Smooth muscle cell (in vitro differentiated cells): ENCODE results near the gene FDXR. TPM values are rescaled to one million over a fixed set of nuclear protein-coding genes. Genes with fewer than 3 reads are reported as not detected.
A peak's percentile ranks its signal among the peaks of the same experiment; 100 is the strongest.

Experiments used
- DNase-seq: peaks from one replicate; lab custom pipeline; 2025; ENCODE audit not compliant: unreplicated experiment; lab: John Stamatoyannopoulos, UW
- H2AFZ ChIP-seq: fragments of 200-600 bp; sonication (generic); 2 replicates; pipeline ENCODE4 v1.6.0; 2016; ENCODE audit warnings: antibody characterized with exemption, low read depth, mild to moderate bottlenecking
- H3F3A ChIP-seq: fragments of 200-600 bp; sonication (generic); 2 replicates; pipeline ENCODE4 v1.6.0; 2017; ENCODE audit warnings: antibody characterized with exemption, low read depth
- H3K27ac ChIP-seq: fragments of 200-600 bp; sonication (generic); 2 replicates; pipeline ENCODE4 v1.5.1; 2016; ENCODE audit warnings: low read depth, mild to moderate bottlenecking
- H3K27me3 ChIP-seq: fragments of 200-600 bp; sonication (generic); 2 replicates; pipeline ENCODE4 v1.6.1; 2016; ENCODE audit warnings: low read depth, mild to moderate bottlenecking
- H3K36me3 ChIP-seq: fragments of 200-600 bp; sonication (generic); 2 replicates; pipeline ENCODE4 v1.5.1; 2016; ENCODE audit warnings: low read depth
- H3K4me1 ChIP-seq: fragments of 200-600 bp; sonication (generic); 2 replicates; pipeline ENCODE4 v1.5.1; 2016; ENCODE audit warnings: low read depth
- H3K4me2 ChIP-seq: fragments of 200-600 bp; sonication (generic); 2 replicates; pipeline ENCODE4 v1.6.0; 2016; ENCODE audit warnings: mild to moderate bottlenecking
- H3K4me3 ChIP-seq: fragments of 200-600 bp; sonication (generic); 2 replicates; pipeline ENCODE4 v1.5.1; 2016; ENCODE audit warnings: mild to moderate bottlenecking
- H3K79me2 ChIP-seq: fragments of 200-600 bp; sonication (generic); 2 replicates; pipeline ENCODE4 v1.6.0; 2016; ENCODE audit warnings: low read depth, mild to moderate bottlenecking
- H3K9ac ChIP-seq: fragments of 200-600 bp; sonication (generic); 2 replicates; pipeline ENCODE4 v1.6.0; 2016; ENCODE audit warnings: low read depth
- H3K9me3 ChIP-seq: fragments of 200-600 bp; sonication (generic); replicated peaks from 2 replicates; pipeline ENCODE4 v1.5.1; 2016; ENCODE audit warnings: low read depth
- H4K20me1 ChIP-seq: fragments of 200-600 bp; sonication (generic); 2 replicates; pipeline ENCODE4 v1.6.0; 2016; ENCODE audit warnings: low read depth
- CTCF ChIP-seq: fragments of 200-600 bp; sonication (generic); IDR thresholded peaks from 2 replicates; pipeline ENCODE4 v1.5.1; 2017; ENCODE audit warnings: borderline replicate concordance, mild to moderate bottlenecking, antibody characterized with exemption; ENCODE audit not compliant: insufficient read depth, poor library complexity, severe bottlenecking
- WGBS: methylation state at CpG from one replicate; pipeline ENCODE4 v1.1.7; 2016; ENCODE audit warnings: low lambda C conversion rate; 5-methylcytosine and 5-hydroxymethylcytosine counted together
- polyA plus RNA-seq: library from polyadenylated mRNA; unstranded; fragments of >200 nt; fragmentation: Nextera tagmentation; extraction: Ambion mirVana; gene quantifications from 2 replicates; pipeline ENCODE4 v1.2.1, GENCODE V29; 2016
- total RNA-seq: library from RNA; depleted of rRNA; stranded (reverse); fragments of >200 nt; gene quantifications from 2 replicates; pipeline ENCODE4 v1.2.3, GENCODE V29; 2014

FDXR gene
- total and polyA plus RNA-seq, 2 experiments from 2014 or later = 5.6 to 18.7 TPM

GRCh38 chr17:74892974-74893911, 20.4 kb upstream of the FDXR start, which contains the start of gene FADS6:
Gene FADS6 (minus strand): TSS chr17:74893633. CDS start chr17:74893595, 38 bp downstream.
- no peak within 1 kb of the TSS for H3K9ac ChIP-seq
- H3K4me1 ChIP-seq = no peaks in the 10 kb centered on the region
- H2AFZ ChIP-seq = peak within 1 kb of the TSS; percentile 15
- no peaks in the 10 kb centered on the region for H3F3A ChIP-seq
- peak within 1 kb of the TSS; percentile 44 for H3K4me3 ChIP-seq
- H3K27ac ChIP-seq = no peak within 1 kb of the TSS
- H3K36me3 ChIP-seq = no peaks in the 10 kb centered on the region
- H4K20me1 ChIP-seq = no peaks in the 10 kb centered on the region
- DNase-seq = no peak
- peak within 1 kb of the TSS; percentile 82 for H3K4me2 ChIP-seq
- no peaks in the 10 kb centered on the region for H3K9me3 ChIP-seq
- no peak for TF ChIP-seq CTCF
- WGBS = under 1% methylated on average over 31 of the region's 86 CpGs
- H3K79me2 ChIP-seq = no peaks in the 10 kb centered on the region
- peaks cover 66% of the 10 kb centered on the region for H3K27me3 ChIP-seq

DNA sequence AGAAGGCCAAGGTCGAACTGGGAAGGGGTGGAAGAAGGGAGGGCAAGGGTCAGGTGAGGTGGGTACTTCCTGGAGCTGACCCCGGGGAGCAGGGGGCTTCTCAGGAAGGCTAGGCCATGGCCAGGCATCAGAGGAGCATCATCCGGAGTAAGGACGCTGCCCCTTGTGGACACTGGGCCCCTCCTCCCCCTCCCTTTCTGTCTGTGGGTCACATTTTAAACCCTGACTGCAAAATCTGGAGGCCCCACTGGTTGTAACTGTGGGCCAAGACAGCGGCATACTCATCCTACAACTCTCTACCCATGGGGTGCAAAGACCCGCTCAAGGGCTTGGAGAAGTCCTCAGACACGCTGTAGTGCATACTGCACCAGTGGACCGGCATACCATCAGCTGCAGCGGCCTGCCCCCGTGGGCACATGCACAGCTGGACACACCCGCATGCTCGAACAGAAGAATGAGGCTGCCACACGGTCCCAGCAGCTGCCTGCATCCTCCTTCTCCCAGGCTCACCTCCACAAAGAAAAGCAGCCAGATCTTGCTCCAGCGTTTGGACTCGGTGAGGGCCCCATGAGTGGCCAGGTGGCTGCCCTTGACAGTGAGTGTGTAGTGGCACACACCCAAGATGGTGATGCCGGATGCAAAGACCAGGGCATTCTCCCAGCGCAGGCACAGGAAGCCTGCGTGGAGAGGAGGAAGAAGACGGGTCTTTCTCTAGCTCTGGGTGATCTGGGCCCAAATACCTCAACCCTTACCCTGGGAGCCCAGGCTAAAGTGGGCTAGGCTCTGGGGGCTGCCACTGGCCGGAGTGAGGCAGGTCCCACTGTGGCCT, 19.4 kb upstream of the FDXR start:
- Histone ChIP-seq H4K20me1 (no peaks in the 10 kb centered on the region), H3K27ac (no peak overlapping the region), H2AFZ (no peak overlapping the region), H3F3A (no peaks in the 10 kb centered on the region), H3K27me3 (peaks cover 62% of the 10 kb centered on the region), H3K79me2 (no peaks in the 10 kb centered on the region), H3K9me3 (no peaks in the 10 kb centered on the region), H3K4me3 (no peak overlapping the region), H3K4me2 (no peak overlapping the region), H3K4me1 (no peaks in the 10 kb centered on the region), H3K9ac (no peak overlapping the region), H3K36me3 (no peaks in the 10 kb centered on the region)
- 84% methylated on average over 20 of the region's 20 CpGs for WGBS
- no peak for TF ChIP-seq CTCF
- no peak for DNase-seq

DNA sequence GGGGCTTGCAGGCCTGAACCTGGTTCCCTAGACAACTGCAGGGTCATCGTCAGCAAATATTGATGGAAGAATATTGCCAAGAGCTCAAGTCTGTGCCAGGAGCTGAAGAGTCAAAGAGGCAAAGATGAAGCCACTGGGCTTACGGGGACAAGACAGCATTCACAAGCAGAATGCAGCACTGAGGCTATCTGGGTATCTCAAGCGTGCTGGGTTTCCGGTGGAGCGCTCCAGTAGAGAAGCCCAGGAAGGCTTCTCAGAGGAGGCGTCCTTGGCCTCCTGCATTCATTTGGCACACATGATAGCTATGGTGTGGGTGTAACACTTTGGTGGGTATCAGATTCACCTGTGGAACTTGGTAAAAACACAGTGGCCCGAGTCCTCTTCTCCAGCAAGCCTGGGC, 17.8 kb upstream of the FDXR start:
- H3K4me2 ChIP-seq = no peak overlapping the region
- H4K20me1 ChIP-seq = no peaks in the 10 kb centered on the region
- WGBS = 95% methylated on average over 7 of the region's 7 CpGs
- no peaks in the 10 kb centered on the region for H3F3A ChIP-seq
- no peaks in the 10 kb centered on the region for H3K79me2 ChIP-seq
- no peak for TF ChIP-seq CTCF
- H3K27me3 ChIP-seq = peaks cover 45% of the 10 kb centered on the region
- no peak overlapping the region for H3K9ac ChIP-seq
- no peak overlapping the region for H3K27ac ChIP-seq
- no peaks in the 10 kb centered on the region for H3K36me3 ChIP-seq
- no peak overlapping the region for H3K4me3 ChIP-seq
- H2AFZ ChIP-seq = no peak overlapping the region
- H3K4me1 ChIP-seq = no peaks in the 10 kb centered on the region
- H3K9me3 ChIP-seq = no peaks in the 10 kb centered on the region
- DNase-seq = no peak
